Measurements from ENCODE around the gene GSTM2. TPM values are rescaled to one million over a fixed set of nuclear protein-coding genes. Genes with fewer than 3 reads are reported as not detected.

The GSTM2 gene
- total RNA-seq, 1 experiment from 2014 or later: 5.9 TPM

GRCh38 chr1:109668123-109668775 is 392 bp downstream of the GSTM2 start:
- Histone ChIP-seq H4K20me1 (ENCODE audit: insufficient read depth) (no peaks in the 10 kb centered on the region), H3K4me2 (ENCODE audit: low read length) (no peak overlapping the region), H3K4me1 (ENCODE audit: control insufficient read depth in 1 of 2, insufficient read depth in 2 of 2, low read length in 2 of 2) (peaks cover 0 to 4% of the 10 kb centered on the region in 2 experiments; a peak in 1 of 4 replicates), H2AFZ (ENCODE audit: low read depth, low read length, poor library complexity, severe bottlenecking) (no peak overlapping the region), H3K9me2 (ENCODE audit: insufficient read depth) (no peaks in the 10 kb centered on the region), H3K9me3 (ENCODE audit: control insufficient read depth in 1 of 2, insufficient read depth in 1 of 2, low read depth in 1 of 2, low read length in 2 of 2) (no peaks in the 10 kb centered on the region), H3K27me3 (ENCODE audit: insufficient read depth, low read length) (no peaks in the 10 kb centered on the region), H3K27ac (ENCODE audit: low read depth, low read length) (no peak overlapping the region), H3K79me2 (ENCODE audit: insufficient read depth, low read length) (no peaks in the 10 kb centered on the region), H3K36me3 (ENCODE audit: control insufficient read depth in 1 of 2, insufficient read depth in 2 of 2, low read length in 2 of 2) (no peaks in the 10 kb centered on the region), H3K4me3 (replicated peaks in 1 of 2; ENCODE audit: low read depth in 1 of 2, low read length in 2 of 2) (no peak overlapping the region), H3K9ac (ENCODE audit: low read length) (no peak overlapping the region)
- intact Hi-C loops (cut with micrococcal nuclease): no loop called here
- DNase-seq (ENCODE audit: low read depth, low spot score): no peak
- no TSS peak for BruUV-seq (replicated peaks)
- POLR2A ChIA-PET: no interaction called here
- RAD21 ChIA-PET (ENCODE audit: low non-redundant PET in 1 of 2, low total read pairs in 2 of 2, uncharacterized antibody in 2 of 2, unreplicated experiment in 2 of 2): no interaction called here
- ATAC-seq: no peak
- TF ChIP-seq ELF1 (IDR thresholded peaks at IDR 0.05; ENCODE audit: borderline replicate concordance, low read depth) (no peak), EZH2 (IDR thresholded peaks at IDR 0.05) (no peak), CBX3 (IDR thresholded peaks at IDR 0.05; ENCODE audit: low read depth) (no peak), SIN3A (IDR thresholded peaks at IDR 0.05; ENCODE audit: low read depth) (no peak), POLR2AphosphoS5 (IDR thresholded peaks at IDR 0.05; ENCODE audit: low read depth, low read length) (no peak), EGR1 (IDR thresholded peaks at IDR 0.05; ENCODE audit: low read depth) (no peak), ZNF274 (IDR thresholded peaks at IDR 0.05; ENCODE audit: low read depth, low read length) (no peak), ZFX (IDR thresholded peaks at IDR 0.05) (no peak), CTCF (IDR thresholded peaks at IDR 0.05 in 2 of 3, conservative IDR thresholded peaks at IDR 0.05 in 1 of 3; ENCODE audit: borderline replicate concordance in 1 of 3, insufficient read depth in 1 of 3, low read depth in 2 of 3, low read length in 2 of 3) (no peak), ATF3 (IDR thresholded peaks at IDR 0.05) (no peak), EZH2phosphoT487 (IDR thresholded peaks at IDR 0.05; ENCODE audit: borderline replicate concordance) (no peak), POLR2A (IDR thresholded peaks at IDR 0.05; ENCODE audit: borderline replicate concordance, extremely low read depth, insufficient read depth, insufficient read length) (no peak), CEBPB (IDR thresholded peaks at IDR 0.05; ENCODE audit: low read depth) (no peak), FOSL1 (IDR thresholded peaks at IDR 0.05; ENCODE audit: low read depth) (no peak)
- CTCF ChIA-PET: no interaction called here
